Measurements from ENCODE around the gene KLK7.

The KLK7 gene

GRCh38 chr19:50932018-50932689 lies 51.6 kb downstream of the KLK7 start:
- H3K4me3 ChIP-seq (ENCODE audit: low read depth, low read length) = no peak overlapping the region
- no peak for TF ChIP-seq CTCF (IDR thresholded peaks at IDR 0.05; ENCODE audit: low read depth, low read length)

DNA sequence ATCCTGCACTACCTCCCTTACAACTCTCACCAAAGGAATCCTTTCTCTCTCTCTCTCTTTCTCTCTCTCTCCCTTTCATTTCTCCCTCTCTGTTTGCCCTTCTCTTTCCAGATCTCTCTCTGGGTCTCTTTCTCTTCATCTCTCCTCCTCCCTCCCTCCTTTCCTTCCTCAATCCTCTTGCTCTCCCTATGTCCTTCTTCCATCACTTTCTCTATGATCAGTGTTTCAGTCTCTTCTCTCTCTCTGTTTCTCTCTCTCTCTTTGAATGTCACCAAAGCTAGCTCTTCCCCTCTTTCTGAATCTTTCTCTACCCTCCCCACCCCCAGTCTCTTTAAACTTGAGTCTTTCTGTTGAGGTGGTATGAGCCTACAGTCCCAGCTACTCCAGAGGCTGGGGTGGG lies 52.7 kb downstream of the KLK7 start:
- no peak overlapping the region for H3K4me3 ChIP-seq (ENCODE audit: low read depth, low read length)
- no peak for TF ChIP-seq CTCF (IDR thresholded peaks at IDR 0.05; ENCODE audit: low read depth, low read length)

GRCh38 chr19:50928831-50929230 lies 54.9 kb downstream of the KLK7 start:
- TF ChIP-seq CTCF (IDR thresholded peaks at IDR 0.05; ENCODE audit: low read depth, low read length) = no peak
- H3K4me3 ChIP-seq (ENCODE audit: low read depth, low read length) = no peak overlapping the region
